CD4-positive, alpha-beta T cell treated with Interleukin-2 at 100 ng/mL for 4 hours (primary cell): ENCODE data around the gene TTLL11.

Source experiments
- DNase-seq: peaks from one replicate; pipeline ENCODE4 v3.0.0-alpha.2; 2020; ENCODE audit warnings: low spot score

Gene TTLL11

DNA sequence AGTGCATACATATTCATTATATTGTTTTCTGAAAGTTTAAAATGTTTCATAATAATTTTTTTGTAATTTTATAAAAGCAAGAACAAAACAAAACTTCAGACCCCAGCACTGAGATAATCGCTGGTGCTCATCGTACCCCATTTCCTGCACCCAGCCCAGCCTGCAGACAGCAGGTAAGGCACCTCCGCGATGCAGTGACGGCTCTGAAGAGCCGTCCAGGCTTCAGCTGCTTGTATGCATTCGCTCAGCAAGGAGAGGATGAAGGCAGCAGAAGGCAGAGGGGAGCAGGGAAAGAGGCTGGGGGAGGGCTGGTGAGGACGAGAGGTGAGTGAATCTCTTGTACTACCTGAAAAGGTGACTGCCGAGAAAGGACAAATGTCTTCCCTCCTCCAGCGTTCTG, 153.5 kb downstream of the TTLL11 start:
- no peak for DNase-seq

GRCh38 chr9:121938621-121939020, 154.5 kb downstream of the TTLL11 start:
- DNase-seq, result no peak

GRCh38 chr9:121937240-121937639, 155.9 kb downstream of the TTLL11 start:
- no peak for DNase-seq

GRCh38 chr9:121935739-121936138, 157.4 kb downstream of the TTLL11 start:
- no peak for DNase-seq

DNA sequence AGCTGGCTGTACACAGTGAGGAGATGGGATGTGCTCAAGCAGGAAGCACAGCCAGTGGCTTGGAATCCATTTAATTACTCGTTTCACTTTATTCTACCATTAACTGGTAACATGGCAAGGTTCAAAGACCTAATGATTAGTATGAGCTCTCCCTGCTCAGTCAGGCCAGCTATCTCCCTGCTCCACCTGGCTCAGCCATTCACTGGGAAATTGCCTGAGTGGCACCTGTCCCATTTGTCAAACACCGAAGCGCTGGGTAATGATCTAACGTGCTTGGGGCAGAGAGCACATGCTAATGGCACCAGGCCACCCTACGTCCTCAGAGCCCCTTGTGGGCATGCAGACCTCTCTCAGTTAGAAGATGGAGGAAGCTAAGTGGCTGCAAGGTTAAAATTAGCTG, 162.2 kb downstream of the TTLL11 start:
- DNase-seq, result no peak

- no peak for DNase-seq
Measured at GRCh38 chr9:121929893-121930875, 162.9 kb downstream of the TTLL11 start.

DNA sequence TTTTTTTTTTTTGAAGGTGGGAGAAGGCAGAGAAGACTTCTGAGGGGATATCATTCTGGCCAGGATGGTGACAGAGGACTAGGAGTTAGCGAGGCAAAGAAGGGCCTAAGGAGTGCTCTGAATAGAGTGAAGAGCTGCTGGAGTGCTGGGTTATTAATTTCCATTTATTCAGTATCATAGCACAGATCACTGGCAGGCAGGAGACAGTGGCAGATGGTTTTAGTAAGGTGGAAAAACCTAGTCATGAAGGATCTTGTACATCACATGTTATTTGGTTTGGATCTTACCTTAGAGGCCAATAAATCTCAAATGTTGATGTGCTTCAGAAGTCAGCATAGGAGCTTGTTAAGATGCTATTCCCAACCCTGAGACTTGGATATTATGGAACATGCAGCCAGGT, 165.5 kb downstream of the TTLL11 start:
- no peak for DNase-seq

DNA sequence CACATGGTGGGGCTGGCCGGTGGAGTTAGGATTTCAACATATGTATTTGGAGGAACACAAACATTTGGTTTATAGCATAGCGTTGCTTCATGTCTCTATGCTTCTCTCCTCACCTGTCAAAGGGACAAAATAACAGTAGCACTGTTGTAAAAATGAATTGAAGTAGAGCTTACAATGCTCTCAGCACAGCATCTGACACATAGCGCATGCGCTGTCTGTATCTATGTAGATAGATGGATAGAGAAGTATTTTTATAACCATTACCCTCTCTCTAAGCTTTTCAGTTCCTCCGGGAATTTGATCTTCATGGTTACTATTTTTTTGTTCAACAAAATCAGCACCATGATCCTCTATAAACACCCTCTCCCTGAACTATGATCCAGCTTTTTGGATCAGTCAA, 166.0 kb downstream of the TTLL11 start:
- no peak for DNase-seq

- no peak for DNase-seq
Measured at GRCh38 chr9:121926351-121926801, 166.7 kb downstream of the TTLL11 start.

DNA sequence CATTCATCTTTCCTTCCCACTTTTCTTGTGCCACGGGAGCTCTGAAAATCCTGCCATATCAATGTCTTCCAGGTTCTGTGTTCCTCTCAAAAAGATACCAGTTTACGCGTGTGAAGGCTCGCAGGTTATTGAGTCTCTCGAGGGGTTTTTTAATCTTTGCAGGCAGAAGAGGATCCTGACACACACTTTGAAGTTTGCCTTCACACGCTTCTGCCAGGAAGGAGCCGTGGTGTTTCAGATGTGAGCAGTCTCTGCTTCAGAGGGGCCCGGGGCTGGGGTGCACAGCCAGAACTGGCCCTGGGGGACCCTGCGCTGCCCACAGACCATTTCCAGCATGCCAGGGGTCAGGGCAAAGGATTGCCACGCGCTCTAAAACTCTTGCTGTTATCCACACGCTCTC, 167.2 kb downstream of the TTLL11 start:
- no peak for DNase-seq

DNA sequence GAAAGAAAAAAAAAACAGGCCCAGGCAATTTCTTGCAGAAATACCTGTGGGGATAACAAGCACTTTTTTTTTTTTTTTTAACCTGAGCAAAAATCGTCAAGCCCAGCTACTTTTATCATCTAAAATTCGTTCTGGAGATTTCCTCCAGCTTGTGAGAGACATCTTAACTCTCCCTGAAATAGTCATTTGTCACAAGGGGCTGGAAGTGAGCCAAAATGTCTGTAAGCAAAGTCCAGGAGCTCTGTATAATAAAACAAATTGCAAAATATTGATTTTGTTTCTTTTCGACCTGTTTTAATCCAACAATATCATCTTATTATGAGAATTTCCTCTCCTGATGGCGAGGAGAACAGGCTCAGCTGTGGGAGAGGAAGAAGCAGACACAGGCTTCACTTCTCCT, 168.4 kb downstream of the TTLL11 start:
- no peak for DNase-seq

GRCh38 chr9:121921444-121921843, 171.7 kb downstream of the TTLL11 start:
- no peak for DNase-seq

- no peak for DNase-seq
Measured at GRCh38 chr9:121917375-121918335, 175.5 kb downstream of the TTLL11 start.

DNA sequence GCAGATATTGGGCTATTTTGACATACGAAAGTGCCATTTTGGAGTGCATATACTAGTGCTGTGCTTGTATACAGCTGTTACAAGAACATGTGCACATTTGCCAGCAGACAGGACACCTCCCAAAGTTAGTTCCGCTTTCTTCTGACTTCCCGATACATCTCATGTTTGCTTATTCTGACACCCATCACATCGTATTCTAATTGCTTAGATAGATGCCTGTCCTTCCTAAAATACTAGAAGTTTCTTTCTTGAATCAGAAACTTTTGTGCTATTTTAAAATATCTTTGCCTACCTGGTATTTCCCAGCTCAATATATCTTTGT, 177.8 kb downstream of the TTLL11 start:
- no peak for DNase-seq

DNA sequence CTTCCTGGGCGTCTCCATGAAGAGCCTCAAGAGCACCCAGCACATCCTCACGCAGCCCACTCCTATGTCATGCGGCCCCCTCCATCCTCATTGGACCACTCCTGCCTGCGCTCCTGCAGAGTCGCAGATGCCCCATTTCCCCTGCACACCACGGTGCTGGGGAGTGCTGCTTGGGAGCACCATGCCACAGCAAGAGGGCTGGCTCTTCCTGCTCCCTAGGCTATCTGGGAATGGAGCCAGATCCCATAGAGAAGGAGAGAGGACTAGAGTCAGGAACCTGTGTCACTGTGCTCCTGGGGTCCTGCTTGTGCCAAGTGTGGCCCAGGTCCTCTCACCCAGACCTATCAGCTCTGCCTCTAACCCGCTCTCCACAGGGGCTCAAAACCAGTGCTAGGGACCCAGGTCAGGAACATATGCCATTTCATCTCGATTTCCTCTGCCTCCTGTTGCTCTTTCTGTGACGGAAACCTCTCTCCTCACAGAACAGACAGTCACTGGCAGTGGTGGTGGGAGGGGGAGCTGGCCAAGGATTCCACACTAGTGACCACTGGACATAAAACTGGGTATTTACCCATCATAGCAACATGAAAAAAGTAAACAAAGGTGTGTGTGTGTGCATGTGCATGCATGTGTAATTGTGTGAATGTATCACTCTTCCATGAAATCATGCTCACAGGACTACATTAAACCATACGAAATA, 178.4 kb downstream of the TTLL11 start:
- DNase-seq, result no peak

DNA sequence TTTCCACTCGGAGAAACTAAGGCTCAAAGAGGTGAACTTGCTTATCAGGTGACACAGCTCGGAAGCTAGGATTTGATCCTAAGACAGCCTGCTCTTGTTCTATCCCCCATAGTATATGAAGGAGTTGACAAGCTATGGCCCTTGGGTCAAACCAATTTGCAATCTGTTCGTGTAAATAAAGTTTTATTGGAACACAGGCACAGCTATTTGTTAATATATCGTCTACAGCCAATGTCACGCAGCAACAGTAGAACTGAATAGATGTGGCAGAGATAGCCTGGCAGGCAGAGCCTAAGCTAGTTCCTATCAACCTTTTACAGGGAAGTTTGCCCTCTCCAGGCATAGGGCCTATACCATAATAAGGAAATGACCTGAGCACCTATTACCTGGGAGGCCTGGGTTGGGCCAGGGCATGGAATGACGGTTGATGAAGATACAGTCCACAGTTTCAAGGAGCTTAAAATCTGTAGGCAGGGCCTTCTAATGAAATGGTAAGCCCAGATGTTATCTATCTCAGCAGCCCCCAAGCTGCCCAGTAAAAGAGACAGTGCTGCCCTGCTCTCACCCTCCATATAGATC, 179.0 kb downstream of the TTLL11 start:
- no peak for DNase-seq

- DNase-seq, result no peak
Measured at GRCh38 chr9:121912812-121913627, 180.1 kb downstream of the TTLL11 start.

DNA sequence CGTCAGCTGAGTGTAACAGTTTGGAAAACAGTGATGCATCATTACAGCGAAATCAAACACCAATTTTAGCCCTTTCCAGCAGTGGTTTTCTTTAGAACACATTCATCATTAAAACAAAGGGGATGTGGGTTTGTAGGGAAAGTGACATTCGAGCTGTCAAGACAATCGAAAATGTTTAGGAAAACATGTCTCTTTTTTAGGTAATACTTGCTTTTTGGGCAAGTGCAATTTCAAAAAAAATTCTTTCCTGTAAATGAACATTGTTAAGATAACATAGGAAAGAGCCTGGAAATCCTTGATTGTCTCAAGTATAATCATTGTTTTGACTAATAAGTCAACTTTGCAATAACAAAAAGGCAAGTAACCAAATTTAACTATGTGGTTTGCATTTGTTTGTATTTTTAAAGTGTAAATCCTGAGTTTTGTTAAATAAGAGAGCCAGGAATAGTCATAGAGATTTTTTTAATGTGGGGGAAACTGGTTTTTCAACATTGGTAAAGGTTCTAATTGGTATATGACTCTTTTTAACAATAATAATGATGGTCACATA, 182.5 kb downstream of the TTLL11 start:
- no peak for DNase-seq

- no peak for DNase-seq
Measured at GRCh38 chr9:121909111-121909510, 184.0 kb downstream of the TTLL11 start.

DNA sequence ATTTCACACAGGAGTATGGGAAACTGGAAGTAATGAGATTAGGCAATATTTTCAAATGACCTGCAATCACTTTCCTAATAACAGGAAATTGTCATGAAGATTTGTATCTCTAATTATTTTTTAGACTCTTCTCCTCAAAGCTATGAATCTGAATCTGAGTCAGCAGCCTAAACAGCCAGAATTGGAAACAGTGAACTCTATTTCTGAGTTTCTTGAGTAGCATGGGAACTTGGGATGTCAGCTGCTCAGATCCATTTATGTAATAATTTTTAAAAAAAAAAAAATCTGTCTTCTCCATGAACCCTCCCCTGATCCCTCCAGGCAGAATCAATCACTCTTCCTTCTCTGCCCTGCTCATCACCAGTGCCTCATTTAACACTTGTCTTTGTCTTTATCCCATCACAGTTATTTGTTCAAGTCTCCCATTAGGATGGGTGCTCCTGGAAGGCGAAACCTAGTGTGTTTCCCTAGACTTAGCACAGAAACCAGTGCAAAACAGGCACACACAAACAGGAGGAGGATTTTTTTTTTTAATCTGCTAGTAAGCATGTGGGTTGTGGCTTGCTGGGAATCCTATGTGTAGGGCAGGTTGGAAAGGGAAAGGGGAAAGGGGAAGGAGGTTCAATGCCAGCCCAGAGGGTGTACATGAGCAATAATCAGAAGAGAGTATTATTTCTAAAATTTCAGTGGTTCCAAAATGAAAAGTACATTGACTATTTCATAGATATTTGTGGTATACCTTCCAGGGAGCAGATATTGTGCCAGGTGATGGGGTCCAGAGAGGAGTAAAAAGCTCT, 186.8 kb downstream of the TTLL11 start:
- DNase-seq, result no peak
